Dedifferentiated amniotic fluid mesenchymal stem cell (primary cell): ENCODE data around the gene SLC22A9.
A peak's percentile ranks its signal among the peaks of the same experiment; 100 is the strongest.
"Not testable (repeated sequence)": the region's sequence is repeated elsewhere in the genome, so short reads cannot be mapped to it uniquely, and the experiment has no call there.

Experiments used
- DNase-seq: peaks from one replicate; pipeline ENCODE4 v3.0.0-alpha.2; 2016; ENCODE audit errors: extremely low spot score

The SLC22A9 gene

DNA sequence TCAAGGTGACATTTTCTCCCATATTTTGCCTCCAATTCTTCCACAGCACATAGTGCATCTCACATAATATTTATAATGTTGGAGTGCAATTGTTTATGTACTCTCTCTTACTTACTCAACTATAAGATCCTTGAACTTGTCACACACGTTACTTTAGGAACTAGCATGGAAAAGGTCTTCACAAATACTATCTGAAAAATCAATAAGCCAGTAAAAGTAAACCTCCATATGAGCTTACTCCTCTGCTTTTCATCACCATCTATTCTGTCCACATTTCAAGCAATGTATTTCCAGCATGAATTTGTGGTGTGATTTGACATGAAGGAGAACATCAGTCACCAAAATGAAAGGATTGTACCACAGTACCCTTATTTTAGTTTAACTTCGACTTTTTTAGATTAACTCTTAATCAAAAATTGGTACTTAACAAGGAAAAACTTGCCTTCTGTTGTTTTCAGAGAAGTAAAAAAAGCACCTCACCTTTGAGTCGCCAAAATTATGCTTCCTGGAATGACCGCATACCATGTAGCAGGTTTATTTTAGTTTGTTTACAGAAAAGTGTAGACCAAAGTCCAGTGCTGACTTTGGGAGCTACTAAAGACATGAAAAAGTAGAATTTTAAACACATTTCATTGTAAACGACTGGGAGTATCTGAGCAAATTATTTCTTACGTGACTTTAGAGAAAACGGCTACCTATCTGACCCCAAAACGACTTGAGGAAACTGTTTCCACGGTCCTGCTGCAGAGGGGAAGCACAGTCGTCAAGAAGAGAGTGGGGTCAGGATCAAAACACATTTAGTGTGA lies at the start of gene SLC22A9:
Gene SLC22A9, plus strand, starts transcription at position 621 of the 806 bp plus-strand sequence. CDS start 272 bp downstream, outside the sequence.
- DNase-seq = no peak

DNA sequence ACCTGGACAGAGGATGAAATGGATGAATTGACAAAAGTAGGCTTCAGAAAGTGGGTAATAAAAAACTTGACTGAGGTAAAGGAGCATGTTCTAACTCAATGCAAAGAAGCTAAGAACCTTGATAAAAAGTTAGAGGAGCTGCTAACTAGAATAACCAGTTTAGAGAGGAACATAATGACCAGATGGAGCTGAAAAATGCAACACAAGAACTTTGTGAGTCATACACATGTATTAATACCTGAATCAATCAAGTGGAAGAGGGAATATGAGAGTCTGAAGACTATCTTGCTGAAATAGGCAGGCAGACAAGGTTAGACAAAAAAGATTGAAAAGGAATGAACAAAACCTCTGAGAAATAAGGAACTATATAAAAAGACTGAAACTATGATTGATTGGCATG lies 47.9 kb upstream of the SLC22A9 start:
- no peak for DNase-seq

DNA sequence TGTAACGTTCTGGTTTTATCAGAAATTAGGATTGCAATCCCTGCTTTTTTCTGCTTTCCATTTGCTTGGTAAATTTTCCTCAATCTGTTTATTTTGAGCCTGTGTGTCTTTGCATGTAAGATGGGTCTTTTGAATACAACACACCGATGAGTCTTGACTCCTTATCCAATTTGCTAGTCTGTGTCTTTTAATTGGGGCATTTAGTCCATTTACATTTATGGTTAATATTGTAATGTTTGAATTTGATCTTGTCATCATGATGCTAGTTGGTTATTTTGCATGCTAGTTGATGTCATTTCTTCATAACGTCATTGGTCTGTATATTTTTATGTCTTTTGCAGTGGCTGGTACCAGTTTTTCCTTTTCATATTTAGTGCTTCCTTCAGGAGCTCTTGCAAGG lies 34.5 kb upstream of the SLC22A9 start:
- not testable (repeated sequence) for DNase-seq

DNA sequence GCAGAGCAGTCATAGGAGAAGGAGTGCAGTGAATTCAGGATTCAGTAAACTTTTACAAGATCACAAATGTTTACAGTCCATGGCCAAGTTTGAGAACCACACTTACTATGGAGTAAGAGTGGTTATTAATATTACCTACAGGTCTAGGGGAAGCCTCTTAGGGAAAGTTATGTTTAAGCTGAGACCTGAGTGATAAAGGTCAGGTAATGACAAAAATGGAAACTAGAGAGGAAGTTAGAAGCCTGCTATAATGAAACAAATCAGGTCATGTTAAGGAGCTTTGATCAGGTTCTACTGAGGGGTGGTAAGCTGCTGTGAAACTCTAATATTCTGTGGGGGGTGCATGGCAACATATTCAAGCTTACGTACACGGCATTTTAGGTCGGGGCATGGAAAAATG lies 32.5 kb upstream of the SLC22A9 start:
- no peak for DNase-seq

DNA sequence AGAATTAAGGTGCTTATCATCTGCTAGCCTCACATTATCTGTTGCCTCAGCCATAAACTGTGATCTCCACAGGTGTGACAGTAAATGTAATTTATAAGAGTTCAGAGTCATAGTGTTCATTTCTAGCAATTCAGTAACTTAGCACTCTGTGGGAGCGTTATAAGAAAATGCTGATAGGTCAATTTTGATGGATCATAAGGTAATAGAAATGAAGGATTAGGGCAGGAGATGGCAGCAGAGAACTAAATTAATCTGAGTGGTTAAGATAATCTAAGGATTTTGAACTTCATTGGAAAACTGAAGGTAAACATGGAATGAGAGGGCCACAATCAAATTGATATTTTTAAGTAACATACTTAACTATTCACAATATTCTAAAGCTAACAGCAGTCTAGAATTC lies 26.5 kb upstream of the SLC22A9 start:
- no peak for DNase-seq

DNA sequence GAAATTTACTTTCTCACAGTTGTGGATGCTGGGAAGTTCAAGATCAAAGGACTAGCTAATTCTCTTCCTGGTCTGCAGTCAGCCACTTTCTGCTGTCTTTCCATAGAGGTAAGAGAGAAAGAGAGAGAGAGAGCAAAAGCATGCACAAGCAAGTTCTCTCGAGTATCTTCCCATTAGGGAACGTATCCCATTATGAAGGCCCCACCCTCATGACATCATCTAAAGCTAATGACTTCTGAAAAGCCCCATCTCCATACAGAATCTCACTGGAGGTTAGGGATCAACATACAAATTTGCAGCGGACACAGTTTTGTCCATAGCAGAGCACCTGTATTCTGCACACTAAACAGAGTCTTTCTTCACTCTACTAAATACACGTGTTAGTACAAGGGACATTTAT lies 17.4 kb upstream of the SLC22A9 start:
- DNase-seq = no peak

DNA sequence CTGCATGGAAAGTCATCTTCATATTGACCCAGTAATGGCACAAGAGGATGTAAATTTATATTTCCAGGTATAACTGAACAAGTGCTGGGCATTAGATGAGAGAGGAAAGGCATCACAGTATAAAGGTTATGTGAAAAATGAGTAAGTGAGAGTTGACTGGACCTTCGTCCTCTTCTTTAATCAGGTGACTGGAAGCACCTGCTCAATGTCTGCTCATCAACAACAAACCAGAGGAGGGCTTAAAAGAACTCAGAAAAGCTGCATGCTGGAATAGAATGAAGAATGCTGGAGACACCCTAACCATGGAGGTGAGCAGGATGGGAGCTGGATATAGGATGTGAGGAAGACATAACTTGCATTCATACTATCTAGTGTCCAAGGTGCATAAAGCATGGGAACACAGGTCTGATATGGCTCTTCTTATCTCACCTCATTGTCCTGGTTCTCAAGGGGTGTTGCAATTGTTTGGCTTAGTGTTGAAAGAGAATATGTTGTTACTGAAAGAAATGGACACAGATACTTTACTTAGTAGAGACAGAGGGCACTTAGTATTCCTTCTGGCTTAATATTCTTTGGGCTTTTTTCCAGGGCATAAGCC lies 7.3 kb upstream of the SLC22A9 start:
- DNase-seq = no peak

DNA sequence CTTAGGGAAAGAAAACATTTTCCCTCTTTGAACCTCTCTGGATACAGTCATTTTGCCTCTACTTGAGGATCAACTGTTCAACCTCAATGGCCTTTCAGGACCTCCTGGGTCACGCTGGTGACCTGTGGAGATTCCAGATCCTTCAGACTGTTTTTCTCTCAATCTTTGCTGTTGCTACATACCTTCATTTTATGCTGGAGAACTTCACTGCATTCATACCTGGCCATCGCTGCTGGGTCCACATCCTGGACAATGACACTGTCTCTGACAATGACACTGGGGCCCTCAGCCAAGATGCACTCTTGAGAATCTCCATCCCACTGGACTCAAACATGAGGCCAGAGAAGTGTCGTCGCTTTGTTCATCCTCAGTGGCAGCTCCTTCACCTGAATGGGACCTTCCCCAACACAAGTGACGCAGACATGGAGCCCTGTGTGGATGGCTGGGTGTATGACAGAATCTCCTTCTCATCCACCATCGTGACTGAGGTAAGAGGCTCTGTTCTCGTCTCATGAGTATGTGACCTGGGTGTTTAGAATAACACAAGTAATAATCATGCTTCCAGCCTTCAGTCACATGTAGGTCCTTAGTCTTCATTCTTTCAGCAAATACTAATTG lies 495 bp downstream of the SLC22A9 start:
- no peak for DNase-seq

DNA sequence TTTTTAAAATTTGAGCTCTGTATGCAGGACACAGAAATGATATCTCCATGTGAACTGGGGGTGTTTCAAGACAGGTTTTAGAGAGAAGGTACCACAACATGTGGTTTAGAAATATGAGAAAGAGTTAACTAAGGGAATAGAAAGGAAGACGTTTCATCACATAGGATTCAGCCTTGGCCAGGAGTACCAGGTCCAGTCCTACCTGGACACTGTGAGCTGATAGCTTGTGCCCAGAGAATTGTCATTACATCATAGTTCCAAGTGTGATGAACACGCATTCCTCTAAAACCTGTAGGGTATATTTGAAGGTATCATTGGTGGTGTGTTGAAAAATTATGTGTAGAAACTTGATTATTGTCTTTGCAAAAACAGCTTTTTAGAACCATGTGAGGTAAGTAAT lies 1.8 kb downstream of the SLC22A9 start:
- DNase-seq = no peak

DNA sequence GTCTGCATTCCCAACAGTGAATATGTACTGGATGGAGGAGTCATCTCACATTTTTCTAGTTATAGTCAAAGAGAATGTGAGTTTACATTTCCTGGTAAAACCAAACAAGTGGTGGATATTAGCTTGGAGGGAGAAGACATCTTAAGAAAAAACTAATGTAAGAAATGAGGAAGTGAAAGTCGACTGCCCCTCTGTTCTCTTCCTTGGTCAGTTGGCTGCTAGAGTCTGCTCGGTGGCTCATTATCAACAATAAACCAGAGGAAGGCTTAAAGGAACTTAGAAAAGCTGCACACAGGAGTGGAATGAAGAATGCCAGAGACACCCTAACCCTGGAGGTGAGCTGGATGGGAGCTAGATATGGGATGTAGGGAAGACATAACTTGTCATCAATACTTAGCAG lies 5.8 kb downstream of the SLC22A9 start:
- no peak for DNase-seq

DNA sequence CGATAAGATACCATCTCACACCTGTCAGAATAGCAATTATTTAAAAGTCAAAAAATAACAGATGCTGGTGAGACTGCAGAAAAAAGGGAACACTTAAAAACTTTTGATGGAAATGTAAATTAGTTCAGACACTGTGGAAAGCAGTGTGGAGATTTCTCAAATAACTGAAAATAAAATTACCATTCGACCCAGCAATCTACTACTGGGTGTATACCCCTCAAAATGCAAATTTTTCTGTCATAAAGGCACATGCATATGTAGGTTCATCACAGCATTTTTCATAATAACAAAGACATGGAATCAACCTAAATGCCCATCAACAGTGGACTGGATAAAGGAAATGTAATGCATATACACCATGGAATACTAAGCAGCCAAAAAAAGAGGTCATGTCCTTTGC lies 10.5 kb downstream of the SLC22A9 start:
- DNase-seq = no peak

DNA sequence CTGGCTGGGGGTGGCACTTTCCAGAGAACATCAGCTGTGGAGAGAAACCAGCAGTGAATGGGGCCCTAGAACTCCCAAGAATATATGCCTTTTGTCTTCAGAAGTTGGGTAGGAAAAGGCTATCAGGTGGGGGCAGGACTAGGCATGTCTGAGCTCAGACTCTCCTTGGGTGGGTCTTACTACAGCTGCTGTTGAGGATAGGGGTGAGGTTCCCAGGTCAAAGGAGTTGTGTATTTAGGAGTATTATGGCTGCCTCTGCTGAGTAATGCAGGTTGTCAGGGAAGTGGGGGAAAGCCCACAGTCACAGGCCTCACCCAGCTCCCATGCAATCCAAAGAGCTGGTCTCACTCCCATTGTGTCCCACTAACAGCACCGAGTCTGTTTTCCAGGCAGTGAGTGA lies 26.1 kb downstream of the SLC22A9 start:
- no peak for DNase-seq

DNA sequence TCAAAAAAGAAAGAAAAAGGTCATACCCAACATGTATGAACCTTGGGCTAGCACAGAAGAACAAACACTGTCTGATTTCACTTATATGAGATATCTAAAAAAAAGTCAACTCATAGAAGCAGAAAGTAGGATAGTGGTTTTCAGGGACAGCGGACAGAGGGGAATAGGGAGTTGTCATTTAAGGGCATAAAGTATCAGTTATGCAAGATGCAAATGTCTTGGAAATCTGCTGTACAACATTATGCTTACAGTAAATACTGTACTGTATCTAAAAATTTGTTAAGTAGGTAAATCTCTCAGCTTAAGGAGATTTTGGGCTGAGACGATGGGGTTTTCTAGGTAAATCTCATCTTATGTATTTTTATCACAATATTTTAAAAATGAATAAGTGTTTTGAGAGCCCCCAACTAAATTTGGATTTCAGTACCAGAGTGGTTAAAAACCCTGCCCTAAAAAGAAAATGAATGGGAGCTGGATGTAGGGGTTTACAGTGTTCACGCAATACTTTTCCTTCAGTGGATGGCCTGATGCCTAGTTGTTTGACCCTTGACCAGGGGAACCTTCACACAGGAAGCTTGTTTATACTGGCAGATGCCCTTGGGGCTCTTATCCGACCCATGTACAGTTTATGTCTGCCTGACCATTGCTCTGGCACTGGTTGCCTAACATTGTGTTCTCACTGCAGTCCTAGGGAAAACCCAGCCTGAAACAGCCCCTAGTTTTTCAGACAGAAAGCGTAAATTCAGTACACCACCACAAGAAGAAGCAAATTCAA lies 34.8 kb downstream of the SLC22A9 start:
- no peak for DNase-seq

DNA sequence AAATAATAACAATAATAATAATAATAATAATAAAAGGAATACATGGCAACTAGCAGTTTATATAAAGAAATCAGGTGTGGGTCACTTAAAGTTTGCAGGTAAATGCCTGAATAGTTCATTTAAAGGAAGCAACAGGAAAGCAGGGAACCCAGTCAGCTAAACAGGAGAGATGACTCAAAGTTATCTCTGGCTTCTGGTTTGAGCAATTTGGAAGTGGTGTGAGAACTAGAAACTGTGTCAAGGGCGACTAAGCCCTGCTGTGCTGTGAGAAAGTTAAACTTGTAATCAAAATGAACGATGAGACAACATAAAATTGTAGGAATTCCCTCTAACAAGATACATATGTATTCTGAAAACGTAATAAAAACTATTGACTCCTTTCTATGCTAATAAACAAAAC lies 35.5 kb downstream of the SLC22A9 start:
- no peak for DNase-seq

DNA sequence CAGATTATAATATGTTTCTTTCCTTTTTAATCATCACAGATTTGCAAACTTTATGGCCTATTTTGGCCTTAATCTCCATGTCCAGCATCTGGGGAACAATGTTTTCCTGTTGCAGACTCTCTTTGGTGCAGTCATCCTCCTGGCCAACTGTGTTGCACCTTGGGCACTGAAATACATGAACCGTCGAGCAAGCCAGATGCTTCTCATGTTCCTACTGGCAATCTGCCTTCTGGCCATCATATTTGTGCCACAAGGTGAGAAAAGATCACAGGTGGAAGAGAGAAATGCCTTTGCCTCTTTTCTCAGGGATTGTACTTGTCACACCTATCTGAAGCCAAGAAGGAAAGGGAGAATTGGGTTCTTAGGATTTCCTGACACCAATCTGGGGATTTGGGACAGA lies 36.9 kb downstream of the SLC22A9 start:
- peak; percentile 12 for DNase-seq

DNA sequence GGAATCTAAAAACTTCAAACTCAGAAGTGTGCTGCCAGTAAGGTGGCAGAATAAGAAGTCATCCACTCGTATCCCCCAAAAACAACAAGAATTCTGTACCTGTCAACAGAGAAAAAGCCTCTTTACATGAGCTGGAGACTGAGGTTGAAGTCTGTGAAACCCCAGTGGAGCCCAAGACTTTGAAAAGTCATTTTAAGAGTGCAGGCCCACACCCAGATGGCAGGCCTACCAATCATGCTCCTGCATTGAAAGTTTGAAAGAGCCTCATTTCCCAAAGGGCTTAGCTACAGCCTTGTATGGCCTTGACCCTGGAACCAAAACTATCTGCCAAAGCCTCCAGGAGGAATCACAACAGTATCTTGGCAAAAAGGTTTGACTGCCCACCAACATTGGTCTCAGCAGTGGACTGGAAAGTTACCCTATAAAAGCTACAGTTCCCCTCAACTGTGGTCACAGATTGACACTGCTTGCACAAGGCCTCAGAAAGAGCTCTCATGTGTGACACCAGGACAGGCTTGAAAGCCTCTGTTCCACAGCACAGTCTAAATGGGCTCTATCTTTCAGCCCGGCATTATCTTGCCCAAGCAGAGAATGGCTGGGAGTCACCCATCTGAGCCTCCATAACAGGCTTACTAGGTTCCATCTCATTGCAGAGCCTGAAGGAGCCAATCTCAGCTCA lies 47.7 kb downstream of the SLC22A9 start:
- DNase-seq = peak; percentile 6

DNA sequence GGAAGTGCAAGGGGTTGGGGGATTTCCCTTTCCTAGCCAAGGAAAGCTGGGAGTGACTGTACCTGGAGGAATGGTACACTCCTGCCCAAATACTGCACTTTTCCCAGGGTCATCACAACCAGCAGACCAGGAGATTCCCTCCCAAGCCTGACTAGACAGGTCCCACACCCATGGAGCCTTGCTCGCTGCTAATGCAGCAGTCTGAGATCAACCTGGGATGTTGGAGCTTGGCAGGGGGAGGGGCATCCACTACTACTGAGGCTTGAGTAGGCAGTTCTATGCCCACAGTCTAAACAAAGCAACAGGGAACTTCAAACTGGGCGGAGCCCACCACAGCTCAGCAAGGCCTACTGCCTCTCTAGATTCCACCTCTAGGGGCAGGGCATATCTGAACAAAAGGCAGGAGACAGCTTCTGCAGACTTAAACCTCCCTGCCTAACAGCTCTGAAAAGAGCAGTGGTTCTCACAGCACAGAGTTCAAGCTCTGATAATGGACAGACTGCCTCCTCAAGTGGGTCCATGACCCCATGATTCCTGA lies 58.5 kb downstream of the SLC22A9 start:
- peak; percentile 12 for DNase-seq

DNA sequence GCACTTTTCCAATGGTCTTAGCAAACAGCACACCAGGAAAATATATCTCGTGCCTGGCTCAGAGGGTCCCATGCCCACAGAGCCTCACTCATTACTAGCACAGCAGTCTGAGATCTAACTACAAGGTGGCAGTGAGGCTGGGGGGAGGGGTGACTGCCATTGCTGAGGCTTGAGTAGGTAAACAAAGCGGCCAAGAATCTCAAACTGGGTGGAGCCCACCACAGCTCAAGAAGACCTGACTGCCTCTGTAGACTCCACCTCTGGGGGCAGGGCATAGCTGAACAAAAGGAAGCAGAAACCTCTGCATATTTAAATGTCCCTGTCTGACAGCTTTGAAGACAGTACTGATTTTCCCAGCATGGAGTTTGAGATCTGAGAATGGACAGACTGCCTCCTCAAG lies 61.1 kb downstream of the SLC22A9 start:
- DNase-seq = not testable (repeated sequence)

DNA sequence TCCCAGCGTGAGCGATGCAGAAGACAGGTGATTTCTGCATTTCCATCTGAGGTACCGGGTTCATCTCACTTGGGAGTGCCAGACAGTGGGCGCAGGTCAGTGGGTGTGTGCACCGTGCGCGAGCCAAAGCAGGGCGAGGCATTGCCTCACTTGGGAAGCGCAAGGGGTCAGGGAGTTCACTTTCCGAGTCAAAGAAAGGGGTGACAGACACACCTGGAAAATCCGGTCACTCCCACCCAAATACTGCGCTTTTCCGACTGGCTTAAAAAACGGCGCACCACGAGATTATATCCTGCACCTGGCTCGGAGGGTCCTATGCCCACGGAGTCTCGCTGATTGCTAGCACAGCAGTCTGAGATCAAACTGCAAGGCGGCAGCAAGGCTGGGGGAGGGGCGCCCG lies 65.8 kb downstream of the SLC22A9 start:
- DNase-seq = not testable (repeated sequence)

DNA sequence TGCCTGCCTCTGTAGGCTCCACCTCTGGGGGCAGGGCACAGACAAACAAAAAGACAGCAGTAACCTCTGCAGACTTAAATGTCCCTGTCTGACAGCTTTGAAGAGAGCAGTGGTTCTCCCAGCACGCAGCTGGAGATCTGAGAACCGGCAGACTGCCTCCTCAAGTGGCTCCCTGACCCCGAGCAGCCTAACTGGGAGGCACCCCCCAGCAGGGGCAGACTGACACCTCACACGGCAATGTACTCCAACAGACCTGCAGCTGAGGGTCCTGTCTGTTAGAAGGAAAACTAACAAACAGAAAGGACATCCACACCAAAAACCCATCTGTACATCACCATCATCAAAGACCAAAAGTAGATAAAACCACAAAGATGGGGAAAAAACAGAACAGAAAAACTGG lies 66.2 kb downstream of the SLC22A9 start:
- not testable (repeated sequence) for DNase-seq

DNA sequence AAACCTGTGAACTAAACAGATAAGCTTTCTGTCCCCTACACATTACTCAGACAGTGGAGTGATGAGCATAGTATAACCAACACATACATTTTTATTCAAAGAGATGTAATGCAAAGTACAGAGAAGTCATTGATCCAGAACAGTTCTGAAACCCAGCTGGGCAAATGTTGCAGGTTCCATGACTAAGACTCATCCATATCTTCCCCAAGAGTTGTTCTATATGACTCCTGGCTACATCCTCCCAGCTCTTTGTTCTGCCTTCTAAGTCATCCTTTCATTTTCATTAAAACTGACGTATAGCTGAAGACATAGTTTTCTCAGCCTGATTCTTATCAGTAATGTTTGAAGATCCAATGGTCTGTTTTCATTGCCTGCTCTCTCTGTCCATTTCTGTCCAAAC lies 74.1 kb downstream of the SLC22A9 start:
- DNase-seq = no peak
